ENCODE data around the gene DARS2. TPM values are rescaled to one million over a fixed set of nuclear protein-coding genes. Genes with fewer than 3 reads are reported as not detected.

DARS2 gene
- total RNA-seq, 1 experiment from 2014 or later = 35.0 TPM

DNA sequence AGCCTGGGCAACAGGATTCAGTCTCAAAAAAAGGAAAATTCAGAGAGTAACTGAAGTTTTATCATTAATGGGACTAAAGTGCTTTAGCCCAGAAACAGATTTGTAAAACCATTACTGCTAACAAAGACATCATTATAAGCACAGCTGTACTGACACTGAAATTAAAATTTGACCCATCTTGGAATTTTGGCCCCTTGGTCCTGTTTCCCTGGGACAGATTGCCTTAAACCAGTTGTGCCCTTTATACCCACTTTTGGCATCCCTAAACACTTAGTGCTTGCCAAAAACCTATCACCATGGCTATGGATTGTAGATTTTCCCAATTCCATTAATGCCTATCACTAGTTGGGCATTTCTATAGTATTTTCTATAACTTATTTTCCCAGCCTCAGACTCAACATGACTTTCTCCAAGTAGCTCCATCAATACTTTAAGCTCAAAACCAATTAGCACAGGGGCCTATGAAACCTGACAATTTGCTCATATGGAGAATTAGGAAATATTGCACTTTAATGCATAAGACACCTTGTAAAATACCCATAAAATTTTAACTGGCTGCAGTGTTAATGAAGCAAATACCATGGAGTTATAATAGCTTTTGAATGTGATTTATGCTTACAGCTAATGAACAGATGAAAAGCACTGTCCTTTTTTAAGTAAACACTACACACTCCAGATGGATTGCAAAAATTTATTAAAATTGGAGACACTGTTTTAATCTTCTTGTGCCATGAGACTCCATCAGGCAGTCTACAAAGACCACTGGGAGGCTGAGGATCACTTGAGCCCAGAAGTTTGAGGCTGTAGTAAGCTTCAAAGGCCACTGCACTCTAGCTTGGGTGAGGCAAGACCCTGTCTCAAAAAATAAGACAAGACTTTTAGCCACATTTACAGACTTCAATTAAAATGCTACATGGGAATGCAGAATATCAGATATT is 39.0 kb downstream of the DARS2 start:
- H3K36me3 Mint-ChIP-seq (ENCODE audit: insufficient read depth in 1 of 3, low read depth in 3 of 3) = peaks cover 45 to 84% (median 56%) of the 10 kb centered on the region in 3 experiments
- no peaks in the 10 kb centered on the region for H3K79me1 ChIP-seq (ENCODE audit: insufficient read depth, low read depth, low read length, poor library complexity, severe bottlenecking)
- H2BK12ac ChIP-seq (ENCODE audit: insufficient read length, low read depth, low read length) = no peak overlapping the region
- peaks cover 16% of the 10 kb centered on the region; the same call in 1 of the 2 replicates for H3K79me2 ChIP-seq (ENCODE audit: insufficient read depth, low read length)
- no peak overlapping the region for H2AFZ ChIP-seq (ENCODE audit: low read length)
- no peak overlapping the region for H2BK120ac ChIP-seq (ENCODE audit: low read depth, low read length, poor library complexity, severe bottlenecking)
- H2AK5ac ChIP-seq (ENCODE audit: insufficient read length, low read length) = no peak overlapping the region
- H3K4me2 ChIP-seq (ENCODE audit: insufficient read depth, insufficient read length, low read length) = no peak overlapping the region
- H2BK20ac ChIP-seq (ENCODE audit: low read depth, low read length, poor library complexity, severe bottlenecking) = no peak overlapping the region
- no peak overlapping the region for H2BK5ac ChIP-seq (ENCODE audit: insufficient read length, low read length)
- H3K9ac ChIP-seq (ENCODE audit: extremely low read depth, insufficient read length, low read length) = no peak overlapping the region
- H3K4me1 ChIP-seq (ENCODE audit: insufficient read depth, low read length) = no peaks in the 10 kb centered on the region
- no peak overlapping the region for H3K4ac ChIP-seq (ENCODE audit: low read depth, low read length)
- no peak overlapping the region for H3K14ac ChIP-seq (ENCODE audit: insufficient read depth, low read length)
- H3K27ac Mint-ChIP-seq = peak overlapping the region; percentile 52 to 99 (median 77); a peak in 6 of 7 replicates
- peak overlapping the region; percentile 63 to 98 for H3K4me3 Mint-ChIP-seq
- no peak overlapping the region for H3K23ac ChIP-seq (ENCODE audit: insufficient read length, low read depth, low read length)
- H3K27me3 Mint-ChIP-seq (ENCODE audit: low read depth) = peaks cover 3% of the 10 kb centered on the region; the same call in 1 of the 2 replicates
- no peak overlapping the region for H4K91ac ChIP-seq (ENCODE audit: insufficient read length, low read depth, low read length)
- no peak overlapping the region for H2BK15ac ChIP-seq (ENCODE audit: low read depth, low read length)
- H3K4me1 Mint-ChIP-seq = peaks cover 16 to 34% of the 10 kb centered on the region in 2 experiments
- no peak overlapping the region for H3T11ph ChIP-seq (ENCODE audit: low read length)
- no peaks in the 10 kb centered on the region for H3K9me3 ChIP-seq (ENCODE audit: control insufficient read depth, low read depth, low read length)
- H3K23me2 ChIP-seq (ENCODE audit: insufficient read length, low read depth, low read length, poor library complexity, severe bottlenecking) = peaks cover 3% of the 10 kb centered on the region
- H4K8ac ChIP-seq (replicated peaks; ENCODE audit: insufficient read length, low read depth, low read length) = no peak overlapping the region
- DNase-seq = no peak
- no peak overlapping the region for H3K56ac ChIP-seq (ENCODE audit: insufficient read length, low read depth, low read length)
- TF ChIP-seq, protein P1, sequence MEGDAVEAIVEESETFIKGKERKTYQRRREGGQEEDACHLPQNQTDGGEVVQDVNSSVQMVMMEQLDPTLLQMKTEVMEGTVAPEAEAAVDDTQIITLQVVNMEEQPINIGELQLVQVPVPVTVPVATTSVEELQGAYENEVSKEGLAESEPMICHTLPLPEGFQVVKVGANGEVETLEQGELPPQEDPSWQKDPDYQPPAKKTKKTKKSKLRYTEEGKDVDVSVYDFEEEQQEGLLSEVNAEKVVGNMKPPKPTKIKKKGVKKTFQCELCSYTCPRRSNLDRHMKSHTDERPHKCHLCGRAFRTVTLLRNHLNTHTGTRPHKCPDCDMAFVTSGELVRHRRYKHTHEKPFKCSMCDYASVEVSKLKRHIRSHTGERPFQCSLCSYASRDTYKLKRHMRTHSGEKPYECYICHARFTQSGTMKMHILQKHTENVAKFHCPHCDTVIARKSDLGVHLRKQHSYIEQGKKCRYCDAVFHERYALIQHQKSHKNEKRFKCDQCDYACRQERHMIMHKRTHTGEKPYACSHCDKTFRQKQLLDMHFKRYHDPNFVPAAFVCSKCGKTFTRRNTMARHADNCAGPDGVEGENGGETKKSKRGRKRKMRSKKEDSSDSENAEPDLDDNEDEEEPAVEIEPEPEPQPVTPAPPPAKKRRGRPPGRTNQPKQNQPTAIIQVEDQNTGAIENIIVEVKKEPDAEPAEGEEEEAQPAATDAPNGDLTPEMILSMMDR (conservative IDR thresholded peaks at IDR 0.05) = no peak
- peaks cover 0 to 9% of the 10 kb centered on the region in 2 experiments; a peak in 2 of 5 replicates for H3K9me3 Mint-ChIP-seq
- no peak overlapping the region for H3K18ac ChIP-seq (ENCODE audit: insufficient read length, low read depth, low read length)
- peak overlapping the region; percentile 48 for H3K27ac ChIP-seq (ENCODE audit: insufficient read length, low read depth, low read length)
- no peaks in the 10 kb centered on the region for H4K20me1 ChIP-seq (ENCODE audit: control insufficient read depth, insufficient read depth, insufficient read length)
- no peak overlapping the region for H4K5ac ChIP-seq (ENCODE audit: insufficient read length, low read depth, low read length)
- H3K27me3 ChIP-seq (ENCODE audit: insufficient read depth, low read length) = no peaks in the 10 kb centered on the region
